GM12865 (cell line): ENCODE measurements around the gene CLEC16A.

Experiments used
- DNase-seq: peaks from one replicate; pipeline ENCODE4 v3.0.0; 2010; ENCODE audit warnings: low read depth
- H3K4me3 ChIP-seq: 2 replicates; pipeline ENCODE4 v1.5.1; 2011; ENCODE audit warnings: mild to moderate bottlenecking, low read depth, low read length, control low read depth
- TF ChIP-seq, protein P1 (sequence below): IDR thresholded peaks from 2 replicates; pipeline ENCODE4 v1.5.1; 2011; ENCODE audit warnings: low read length, control low read depth, low read depth, inconsistent platforms; ENCODE audit not compliant: insufficient read depth; ENCODE audit errors: missing control alignments

The CLEC16A gene

DNA sequence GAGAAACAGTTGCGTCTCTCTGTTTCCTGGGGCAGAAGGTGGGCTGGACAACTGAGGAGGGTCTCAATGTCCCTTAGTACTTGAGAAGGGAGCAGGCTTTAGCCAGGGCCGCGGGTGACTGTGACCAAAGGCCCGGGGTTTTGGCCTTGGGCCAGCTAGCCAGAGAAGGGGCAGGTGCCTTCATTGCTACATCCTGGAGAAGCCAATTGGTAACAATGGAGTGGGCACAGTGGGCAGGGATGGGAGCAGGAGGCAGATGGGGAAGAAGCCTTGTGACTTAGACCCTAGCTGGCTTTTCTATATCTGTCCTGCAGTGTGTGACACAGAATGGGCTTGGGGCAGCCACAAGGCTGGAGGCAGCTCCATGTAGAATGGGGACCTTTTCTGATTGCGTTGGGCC is 46.0 kb downstream of the CLEC16A start:
- no peak for DNase-seq
- H3K4me3 ChIP-seq = no peak overlapping the region
- TF ChIP-seq, protein P1, sequence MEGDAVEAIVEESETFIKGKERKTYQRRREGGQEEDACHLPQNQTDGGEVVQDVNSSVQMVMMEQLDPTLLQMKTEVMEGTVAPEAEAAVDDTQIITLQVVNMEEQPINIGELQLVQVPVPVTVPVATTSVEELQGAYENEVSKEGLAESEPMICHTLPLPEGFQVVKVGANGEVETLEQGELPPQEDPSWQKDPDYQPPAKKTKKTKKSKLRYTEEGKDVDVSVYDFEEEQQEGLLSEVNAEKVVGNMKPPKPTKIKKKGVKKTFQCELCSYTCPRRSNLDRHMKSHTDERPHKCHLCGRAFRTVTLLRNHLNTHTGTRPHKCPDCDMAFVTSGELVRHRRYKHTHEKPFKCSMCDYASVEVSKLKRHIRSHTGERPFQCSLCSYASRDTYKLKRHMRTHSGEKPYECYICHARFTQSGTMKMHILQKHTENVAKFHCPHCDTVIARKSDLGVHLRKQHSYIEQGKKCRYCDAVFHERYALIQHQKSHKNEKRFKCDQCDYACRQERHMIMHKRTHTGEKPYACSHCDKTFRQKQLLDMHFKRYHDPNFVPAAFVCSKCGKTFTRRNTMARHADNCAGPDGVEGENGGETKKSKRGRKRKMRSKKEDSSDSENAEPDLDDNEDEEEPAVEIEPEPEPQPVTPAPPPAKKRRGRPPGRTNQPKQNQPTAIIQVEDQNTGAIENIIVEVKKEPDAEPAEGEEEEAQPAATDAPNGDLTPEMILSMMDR = no peak

DNA sequence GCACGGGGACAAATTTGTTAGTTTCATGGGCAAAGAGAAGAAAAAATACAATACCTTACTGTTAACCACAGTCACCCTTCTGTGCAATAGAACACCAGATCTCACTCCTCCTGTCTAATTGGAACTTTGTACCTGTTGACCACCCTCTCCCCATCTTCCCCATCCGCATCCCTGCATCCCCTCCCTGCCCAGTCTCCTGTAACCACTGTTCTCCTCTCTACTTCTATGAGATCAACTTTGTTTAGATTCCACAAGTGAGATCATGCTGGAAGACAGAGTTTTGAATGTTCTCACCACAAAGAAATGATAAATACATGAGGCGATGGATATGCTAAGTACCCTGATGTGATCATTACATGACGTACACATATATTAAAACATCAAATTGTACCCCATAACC is 47.7 kb downstream of the CLEC16A start:
- no peak for DNase-seq
- H3K4me3 ChIP-seq = no peak overlapping the region
- TF ChIP-seq, protein P1 = no peak

DNA sequence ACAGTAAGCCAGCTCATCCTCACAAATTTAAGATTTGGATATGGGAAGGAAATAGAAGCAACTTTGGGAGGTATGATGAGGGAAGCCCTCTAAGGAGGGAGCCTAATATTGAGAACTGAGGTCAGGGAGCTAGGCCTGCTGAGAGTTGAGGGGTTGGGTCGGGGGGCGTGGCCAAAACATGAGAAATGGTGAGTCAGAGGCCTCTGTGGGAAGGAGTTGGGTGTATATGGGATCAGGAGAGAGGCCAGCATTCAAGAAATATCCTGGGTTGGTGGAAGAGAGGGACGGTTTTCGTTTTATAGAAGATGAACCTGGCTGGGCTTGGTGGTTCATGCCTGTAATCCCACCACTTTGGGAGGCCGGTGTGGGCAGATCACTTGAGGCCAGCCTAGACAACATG is 48.4 kb downstream of the CLEC16A start:
- no peak overlapping the region for H3K4me3 ChIP-seq
- DNase-seq = no peak
- TF ChIP-seq, protein P1 = no peak

DNA sequence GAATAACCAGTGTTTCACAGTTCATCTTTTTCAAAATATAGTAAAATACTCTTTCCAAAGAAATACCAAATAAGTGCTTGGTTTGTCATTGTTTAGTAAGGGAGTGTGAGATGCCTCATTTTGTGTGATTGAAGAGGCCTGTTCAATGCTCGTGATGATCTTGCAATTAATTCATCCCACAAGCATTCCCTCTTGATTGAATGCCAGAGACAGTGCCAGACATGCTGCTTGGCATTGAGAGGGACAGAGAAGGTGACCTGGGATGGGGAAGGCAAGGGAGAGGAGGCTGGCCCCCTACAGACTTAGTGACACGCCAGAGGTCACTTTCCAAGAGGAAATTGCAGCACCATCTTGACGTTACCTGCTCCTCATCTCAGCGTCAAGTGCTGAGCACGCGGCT is 49.3 kb downstream of the CLEC16A start:
- TF ChIP-seq, protein P1 = no peak
- DNase-seq = no peak
- H3K4me3 ChIP-seq = no peak overlapping the region

DNA sequence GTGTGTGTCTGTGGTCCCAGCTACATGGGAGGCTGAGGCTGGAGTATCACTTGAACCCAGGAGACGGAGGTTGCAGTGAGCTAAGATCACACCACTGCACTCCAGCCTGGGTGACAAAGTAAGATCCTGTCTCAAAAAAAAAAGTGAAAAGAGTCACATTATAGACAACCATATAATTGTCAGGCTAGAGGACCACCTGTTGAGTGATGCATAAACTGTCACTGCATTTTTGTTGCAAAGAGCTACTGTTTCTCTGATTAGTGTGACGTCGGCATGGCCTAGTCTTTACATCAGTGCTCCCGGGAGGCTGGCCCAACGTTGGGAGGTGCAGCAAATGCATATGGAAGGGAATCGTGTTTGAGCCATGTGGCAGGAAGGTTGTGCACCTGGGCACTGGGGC is 50.2 kb downstream of the CLEC16A start:
- DNase-seq = no peak
- no peak overlapping the region for H3K4me3 ChIP-seq
- TF ChIP-seq, protein P1 = no peak

DNA sequence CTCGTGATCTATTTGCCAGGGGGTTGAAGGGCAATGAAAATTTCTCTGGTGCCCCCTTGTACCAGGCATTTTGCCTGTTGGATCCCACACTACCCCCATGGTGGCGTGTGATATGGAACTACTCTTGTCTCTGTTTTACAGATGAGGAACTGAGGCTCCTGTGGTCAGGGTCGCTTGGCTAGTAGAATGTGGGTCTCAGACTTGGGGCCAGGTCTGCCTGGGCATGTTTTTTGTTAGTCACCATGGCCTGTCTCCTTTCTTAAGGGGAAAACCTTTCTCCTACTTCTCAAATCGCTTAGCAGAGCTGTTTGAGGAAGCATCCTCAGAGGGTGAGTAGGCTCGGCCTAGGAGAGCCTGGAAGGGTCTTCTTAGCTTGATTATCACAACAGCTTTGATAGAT is 51.2 kb downstream of the CLEC16A start:
- no peak overlapping the region for H3K4me3 ChIP-seq
- DNase-seq = peak; percentile 17
- TF ChIP-seq, protein P1 = no peak

DNA sequence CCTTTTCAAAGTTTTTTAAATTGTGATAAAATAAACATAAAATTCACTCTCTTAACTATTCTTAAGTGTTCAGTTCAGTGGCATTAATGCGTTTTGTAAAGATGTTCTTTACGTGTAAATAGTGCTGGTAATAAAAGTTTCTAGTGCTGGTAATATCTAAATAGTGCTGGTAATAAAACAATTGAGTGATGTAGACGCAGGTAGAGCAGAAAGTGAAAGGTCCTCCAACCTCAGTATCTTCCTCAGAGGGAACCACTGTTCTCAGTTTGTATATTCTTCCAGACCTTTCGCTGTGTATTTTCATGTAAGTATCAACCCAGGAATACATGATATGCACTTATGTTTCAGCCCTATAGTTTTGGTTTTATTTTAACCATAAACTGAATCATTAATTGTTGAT is 53.1 kb downstream of the CLEC16A start:
- no peak for DNase-seq
- no peak overlapping the region for H3K4me3 ChIP-seq
- TF ChIP-seq, protein P1 = no peak
